HG03039 (cell line): ENCODE results near the gene NELL1.

Source experiments
- ATAC-seq: cut with Tn5 transposase; IDR thresholded peaks from one replicate; pipeline ENCODE4 v1.9.1; 2021; ENCODE audit warnings: mild to moderate bottlenecking, moderate library complexity; ENCODE audit not compliant: unreplicated experiment

NELL1 gene

DNA sequence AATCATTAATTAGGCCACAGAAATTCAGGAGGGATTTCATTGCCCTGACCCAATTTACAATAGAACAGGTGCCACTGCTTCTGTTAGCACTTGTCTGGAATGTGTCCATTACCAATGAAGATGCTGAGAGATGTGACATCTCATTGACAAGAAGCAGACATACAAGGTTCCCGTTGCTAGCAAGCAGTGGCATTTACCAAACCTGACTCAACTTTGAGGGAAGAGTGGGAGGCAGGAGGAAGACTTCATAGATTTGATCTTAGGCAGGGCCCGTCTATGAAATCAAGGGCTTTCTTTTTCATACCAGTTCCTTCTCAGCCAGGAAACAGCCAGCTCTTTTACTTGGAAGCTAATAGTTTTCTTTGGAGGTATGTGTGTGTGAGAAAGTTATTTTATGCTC lies 280.2 kb downstream of the NELL1 start:
- ATAC-seq, result no peak

DNA sequence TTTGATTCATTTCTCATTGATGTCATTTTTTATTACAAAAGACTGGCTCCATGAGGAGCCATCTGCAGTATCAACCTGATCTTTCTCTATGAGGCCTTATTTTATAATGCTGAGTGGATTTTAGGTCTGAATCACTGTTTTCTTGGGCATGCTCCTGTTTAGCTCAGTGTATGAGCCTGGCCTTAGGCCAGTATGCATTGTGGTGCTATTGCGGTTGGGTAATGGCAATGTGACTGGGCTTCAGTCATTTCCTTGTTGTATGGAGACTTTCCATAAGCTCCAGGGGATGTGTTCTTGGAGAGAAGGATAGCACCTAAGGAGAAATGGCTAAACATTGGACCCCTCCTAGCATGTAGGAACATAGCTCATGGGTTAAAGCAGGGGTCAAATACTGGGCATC lies 293.2 kb downstream of the NELL1 start:
- ATAC-seq, result no peak

DNA sequence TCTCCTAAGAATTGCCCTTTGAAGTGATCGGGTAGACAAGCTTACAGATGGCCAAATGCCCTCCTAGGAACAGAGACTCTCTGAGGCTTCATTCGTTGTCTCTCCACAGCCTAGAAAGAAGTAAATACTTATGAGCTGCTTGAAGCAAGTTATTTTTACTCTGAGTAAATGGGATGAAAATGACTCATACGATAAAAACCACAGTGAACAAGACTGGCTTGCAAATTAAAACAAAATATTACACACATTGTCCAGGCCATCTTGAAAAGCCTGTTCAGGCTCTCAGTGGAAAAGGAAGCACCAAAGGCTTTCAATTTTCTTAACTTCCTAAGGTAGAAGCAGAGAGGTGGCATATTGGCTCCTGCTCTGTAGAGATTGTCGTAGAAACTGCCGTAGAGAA lies 294.2 kb downstream of the NELL1 start:
- ATAC-seq, result no peak

DNA sequence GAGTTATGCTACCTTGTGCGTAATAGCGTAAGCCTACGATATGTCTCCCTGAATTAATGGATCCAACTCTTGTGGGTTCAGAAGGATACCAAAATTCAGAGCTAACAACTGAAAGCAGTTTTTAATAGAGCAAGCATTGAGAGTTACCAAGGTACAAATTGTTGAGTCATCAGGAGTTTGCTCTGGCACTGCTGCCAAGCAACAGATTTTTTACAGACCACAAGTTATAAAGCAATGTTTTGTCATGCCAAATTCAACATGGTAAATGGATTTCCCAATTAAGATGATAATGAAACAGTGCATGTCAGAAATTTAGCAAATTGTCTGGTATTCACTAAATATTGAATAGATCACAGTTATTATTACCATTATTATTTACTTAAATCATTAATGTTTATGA lies 295.6 kb downstream of the NELL1 start:
- no peak for ATAC-seq

DNA sequence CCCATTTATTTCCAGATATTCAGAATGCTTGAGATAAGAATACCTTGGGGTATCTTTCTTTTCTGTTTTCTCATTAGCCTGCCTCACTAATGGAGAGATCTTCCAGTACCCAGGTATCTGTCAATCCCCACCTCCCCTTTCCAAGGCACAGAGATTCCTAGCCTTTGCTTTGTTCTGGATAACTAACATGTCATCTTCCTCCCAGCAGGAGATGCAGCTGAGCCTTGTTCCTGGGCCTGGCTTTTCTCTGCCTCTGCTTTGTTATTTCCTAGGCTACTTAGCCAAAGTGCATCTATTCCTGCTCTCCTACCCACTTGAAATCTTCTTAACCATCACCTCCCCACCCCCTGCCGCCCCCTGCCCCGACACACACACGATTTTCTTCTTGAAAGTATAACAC lies 297.1 kb downstream of the NELL1 start:
- ATAC-seq, result no peak

DNA sequence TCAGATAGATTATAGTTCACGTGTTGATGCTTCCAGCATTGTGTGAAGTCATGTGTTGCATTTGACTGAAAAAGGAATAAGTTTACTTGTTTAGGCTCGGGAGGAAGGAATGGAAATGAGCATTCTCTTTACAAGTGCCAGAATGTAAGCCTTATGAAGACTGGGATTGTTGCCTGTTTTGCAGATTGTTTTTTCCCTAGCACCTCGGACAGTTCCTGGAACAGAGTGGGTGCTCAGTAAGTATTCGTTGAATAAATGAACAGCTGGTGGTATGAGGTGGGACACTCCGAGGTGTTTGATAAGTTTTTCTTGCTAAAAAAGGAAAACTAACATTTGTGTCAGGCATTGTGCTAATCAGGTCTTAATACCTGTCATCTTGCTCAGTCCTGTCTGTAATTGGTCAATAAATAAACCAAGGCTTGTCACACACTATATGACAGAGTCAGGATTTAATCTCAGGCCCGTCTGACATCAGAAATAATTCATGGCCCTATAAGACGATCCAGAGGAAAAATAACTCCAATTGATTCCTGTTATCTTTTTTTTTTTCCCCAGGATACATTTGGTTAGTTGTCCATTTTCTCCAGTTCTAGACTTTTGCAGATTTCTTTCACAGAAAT lies 304.7 kb downstream of the NELL1 start:
- no peak for ATAC-seq

DNA sequence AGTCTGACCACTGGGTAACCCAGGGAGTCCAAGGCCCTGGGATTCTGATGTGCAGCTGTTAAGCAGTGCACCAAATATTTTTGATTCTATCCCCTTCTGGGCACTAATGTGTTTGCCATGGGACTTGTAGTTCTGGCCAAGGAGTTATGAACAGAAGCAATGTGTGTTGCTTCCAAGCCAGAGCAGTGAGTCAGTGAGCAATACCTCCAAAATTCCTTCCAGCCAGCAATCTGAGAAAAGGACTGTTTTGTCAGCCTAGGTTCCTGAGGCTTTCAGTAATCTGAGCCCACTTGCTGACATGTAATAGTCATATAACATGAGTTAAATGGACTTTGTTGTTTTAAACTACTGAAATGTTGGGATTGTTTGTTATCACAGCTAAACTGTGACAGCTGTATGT lies 311.4 kb downstream of the NELL1 start:
- no peak for ATAC-seq

DNA sequence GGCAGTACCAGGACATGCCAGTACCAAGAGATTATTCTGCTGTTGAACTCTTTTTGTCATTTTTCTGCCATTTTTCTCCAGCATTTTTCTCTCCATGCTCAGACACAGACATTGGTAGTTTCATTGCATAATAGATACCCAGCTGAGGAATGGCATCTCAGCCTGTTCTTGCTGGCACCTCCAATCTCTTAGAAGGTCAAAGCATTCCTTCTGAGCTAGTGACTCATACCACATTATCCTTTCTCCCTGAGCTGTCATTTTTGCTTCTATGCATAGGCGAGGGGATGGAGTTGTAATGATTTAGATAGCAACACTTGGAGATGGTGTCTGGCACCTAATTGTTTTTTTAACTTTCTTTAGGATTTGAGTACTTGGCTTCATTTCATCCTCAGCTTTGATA lies 321.1 kb downstream of the NELL1 start:
- no peak for ATAC-seq

DNA sequence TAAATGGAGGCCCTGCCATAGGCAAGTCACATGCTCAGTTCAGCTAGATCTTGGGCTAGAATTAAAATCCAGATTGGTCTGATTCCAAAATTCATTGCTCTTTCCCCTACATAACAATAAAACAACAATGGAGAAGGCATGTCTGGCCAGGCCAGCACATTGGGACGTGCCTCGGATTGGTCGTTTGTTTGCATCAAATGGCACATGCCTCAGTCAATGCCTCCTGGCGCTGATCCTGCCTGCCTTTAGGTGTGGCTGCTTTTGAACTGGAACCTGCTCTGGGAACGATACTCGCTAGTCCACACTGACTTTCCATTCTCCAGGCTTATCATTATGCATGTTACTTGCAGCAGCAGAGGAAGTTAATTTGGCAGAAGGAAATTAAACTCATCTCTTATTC lies 322.1 kb downstream of the NELL1 start:
- ATAC-seq, result no peak

DNA sequence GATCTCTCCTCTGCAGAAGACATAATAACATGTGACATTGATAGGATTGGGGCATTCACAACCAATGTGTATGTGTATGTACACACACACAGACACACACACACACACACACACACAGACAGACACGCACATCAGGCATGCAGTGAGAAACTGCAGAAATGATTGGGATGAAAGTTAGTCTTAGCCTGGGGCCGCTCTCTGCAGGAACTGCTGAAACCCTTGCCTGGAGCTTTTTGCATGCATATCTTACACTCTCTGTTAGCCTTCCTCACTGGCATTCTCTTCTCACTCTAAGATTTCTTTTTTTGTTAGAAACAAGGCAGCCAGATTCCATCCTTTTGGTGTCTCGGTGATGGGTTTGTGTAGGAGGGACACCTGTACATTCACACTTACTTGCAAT lies 337.9 kb downstream of the NELL1 start:
- no peak for ATAC-seq

DNA sequence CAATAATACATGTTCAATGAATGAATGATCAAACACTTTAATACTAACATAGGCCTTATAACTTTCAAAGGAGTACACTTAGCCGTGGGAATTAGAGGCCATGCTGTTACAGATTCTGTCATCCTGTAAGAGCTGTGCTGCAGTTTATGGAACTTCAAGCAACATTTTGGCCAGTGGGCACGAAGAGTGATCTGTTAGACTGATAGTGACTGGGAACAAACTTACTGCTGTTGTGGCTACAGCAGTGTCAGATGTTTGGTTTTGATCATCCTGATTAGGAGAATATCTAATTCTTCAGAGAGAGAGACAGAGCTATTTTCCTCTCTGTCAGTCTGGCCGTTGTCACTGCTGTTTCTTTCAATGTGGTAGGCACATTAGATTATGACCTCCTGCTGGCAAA lies 348.9 kb downstream of the NELL1 start:
- ATAC-seq, result no peak

DNA sequence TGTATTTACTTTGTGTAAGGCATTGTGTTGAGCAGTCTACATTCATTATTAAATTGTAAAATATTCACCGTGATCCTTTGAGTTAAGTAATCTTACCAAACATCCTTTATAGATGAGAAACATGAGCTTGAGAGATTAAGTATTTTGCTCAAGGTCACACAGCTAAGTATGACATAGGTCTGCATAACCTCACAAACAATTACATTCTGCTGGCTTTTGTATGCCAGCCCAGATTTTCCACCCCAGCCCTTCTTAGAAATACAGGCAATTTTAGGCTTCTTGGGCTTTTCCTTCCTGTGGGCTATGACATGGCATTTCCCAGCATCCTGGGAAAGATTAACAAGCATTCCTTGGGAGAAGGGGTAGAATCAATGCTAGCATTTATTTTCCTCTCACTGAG lies 357.3 kb downstream of the NELL1 start:
- no peak for ATAC-seq

DNA sequence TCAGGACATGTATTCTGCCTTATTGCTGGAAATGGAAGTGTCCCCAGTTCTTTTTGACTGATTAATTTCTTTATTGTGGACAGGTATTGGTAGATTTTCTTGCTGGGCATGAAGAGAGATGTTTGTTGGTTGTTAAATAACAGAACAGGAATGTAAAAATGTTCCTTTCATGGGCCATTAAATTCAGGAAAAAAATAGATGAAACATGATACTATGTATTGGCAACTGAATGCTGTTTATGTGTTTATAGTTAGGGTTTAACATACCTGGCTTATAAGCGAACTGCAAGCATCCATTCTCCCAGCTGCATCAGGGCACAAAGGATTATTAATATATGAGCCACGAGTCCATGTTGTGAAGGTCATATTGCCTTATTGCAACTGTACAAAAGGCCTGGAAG lies 368.5 kb downstream of the NELL1 start:
- ATAC-seq, result no peak

DNA sequence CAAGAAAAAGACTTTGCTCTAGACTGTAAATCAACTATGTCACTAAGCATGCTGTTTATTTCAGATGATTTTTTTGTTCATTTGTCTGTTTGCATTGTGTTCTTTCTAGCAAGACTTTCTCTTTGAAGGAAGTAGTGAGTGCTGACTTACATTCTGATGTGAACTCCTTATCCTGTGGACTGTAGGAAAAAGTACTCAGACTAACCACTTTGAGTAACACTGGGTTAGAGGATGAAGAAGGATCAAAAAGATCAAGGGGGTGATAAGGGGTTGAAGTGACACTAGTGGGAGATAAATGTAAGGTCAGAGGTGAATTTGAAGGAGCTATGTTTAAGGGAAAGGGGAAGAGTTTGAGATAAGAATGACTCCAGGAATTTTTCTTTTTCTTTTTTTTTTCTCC lies 369.4 kb downstream of the NELL1 start:
- ATAC-seq, result no peak

DNA sequence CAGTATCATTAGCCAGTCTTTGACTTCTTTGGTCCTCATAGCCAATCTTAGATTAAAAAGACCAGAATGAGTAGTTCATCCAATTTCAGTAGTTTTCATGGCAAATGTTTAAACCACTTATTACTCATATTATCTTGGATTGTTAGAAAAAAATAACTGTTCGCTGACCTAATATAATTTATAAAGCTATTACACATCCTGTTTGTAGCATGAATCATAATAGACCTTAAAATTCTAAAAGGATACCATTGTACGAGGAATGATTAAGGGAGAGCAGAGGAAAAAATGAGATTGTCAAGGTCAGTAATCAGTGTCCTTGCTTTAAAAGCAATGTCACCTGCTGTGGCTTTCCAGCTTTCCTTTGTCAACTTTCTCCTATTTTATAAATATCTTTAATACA lies 371.2 kb downstream of the NELL1 start:
- no peak for ATAC-seq

DNA sequence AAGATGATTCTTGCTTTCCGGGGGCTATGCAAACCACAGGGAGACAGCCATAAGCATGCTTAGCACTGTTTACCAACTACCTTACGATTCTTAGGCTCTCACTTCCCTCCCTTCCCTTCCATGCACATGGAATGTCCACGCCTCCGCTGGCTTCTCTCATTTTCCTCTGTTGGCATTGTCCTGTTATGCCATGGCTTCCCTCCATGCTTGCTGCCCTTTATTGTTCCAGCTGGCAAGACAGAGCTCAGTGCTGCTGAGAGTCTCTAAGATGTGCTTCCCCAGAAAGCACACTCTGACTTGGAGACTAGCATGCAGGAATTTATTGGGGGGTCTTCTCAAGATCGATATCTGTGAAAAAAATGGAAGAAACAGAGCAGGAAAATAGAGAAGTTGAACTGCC lies 379.2 kb downstream of the NELL1 start:
- no peak for ATAC-seq

DNA sequence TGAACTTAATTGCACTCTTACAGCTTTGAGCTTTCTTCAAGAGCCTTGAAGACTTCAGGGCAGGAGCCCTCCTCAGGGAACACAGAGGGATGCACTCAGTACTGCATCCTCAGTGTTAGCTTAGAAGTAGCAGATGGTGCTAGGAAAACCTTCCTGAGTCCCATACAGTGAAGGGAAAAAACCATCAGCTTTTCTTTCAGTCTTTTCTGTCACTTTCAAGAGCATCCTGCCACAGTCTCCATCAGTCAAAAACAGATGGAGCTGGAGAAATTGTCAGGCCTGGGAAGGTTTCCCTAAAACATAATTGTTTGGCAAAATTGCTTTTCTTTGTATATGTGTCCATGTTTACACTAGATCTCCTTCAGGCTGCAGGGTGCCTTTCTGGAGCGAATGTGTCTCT lies 384.1 kb downstream of the NELL1 start:
- ATAC-seq, result no peak

DNA sequence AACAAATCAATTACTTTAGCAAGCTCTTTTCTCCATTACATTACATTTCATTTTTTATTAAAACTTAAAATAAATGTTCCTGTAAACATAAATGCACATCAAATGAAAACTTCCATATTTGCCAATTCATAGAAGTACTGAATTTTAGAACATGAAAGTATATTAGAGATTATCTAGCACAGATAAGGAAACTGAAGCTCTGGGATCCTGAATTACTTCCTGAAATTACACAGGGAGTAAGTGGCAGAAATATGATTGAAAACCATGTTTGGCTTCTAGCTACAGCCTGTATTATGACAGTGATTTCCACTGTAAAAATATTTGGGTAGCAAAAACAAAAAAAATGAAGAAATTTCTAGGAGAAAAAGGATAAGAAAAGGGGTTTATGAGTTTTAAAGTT lies 387.3 kb downstream of the NELL1 start:
- ATAC-seq, result no peak

DNA sequence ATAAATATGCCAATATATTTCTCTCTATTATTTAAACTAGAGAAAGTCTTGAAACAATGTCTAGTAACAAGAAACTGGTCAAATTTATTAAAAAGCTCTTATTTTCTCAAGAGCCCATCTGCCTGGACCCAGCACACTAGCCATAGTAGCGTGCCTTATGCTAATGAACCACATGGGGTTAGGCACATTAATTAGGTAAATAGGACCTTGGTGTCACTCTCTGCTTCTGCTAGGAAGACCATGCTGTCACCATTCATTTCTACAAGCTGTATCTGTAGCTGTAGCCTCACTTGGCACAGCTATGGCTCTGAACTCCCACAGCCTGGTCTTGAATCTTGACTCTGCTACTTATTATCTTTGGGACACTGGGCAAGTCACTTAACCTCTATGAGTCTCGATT lies 390.5 kb downstream of the NELL1 start:
- ATAC-seq, result no peak

DNA sequence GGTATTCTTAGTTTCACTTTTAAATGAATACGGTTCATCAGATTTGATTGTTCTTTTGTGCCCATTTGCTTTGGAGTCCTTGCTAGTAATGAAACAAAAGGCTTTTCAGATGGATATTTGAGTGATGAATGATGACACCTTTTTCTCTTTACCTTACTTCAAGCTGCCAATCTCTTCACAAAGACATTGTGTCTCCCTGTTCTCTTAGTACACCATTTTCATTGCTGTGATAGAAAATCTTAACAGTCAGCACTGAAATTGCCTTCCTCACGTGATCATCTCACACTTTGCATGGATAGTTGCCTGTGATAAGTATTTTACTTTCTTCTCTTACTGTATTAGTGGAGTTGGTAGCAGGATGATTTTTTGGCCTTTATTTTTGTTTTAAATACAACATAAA lies 396.6 kb downstream of the NELL1 start:
- no peak for ATAC-seq

DNA sequence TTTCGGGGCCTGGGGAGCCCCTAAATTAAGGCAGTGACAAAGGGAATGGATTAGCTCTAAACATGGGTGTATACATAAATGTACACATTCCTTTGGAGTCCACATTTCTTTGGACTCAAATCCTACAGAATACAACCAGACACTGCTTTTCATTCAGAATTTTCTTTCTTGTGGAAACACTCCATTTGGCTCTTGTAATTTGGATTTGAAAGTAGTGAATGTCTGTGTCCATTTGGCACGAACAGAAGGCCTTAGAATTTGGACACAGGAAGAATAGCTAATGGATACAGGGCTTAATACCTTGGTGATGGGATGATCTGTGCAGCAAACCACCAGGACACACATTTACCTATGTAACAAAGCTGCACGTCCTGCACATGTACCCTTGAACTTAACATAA lies 399.5 kb downstream of the NELL1 start:
- no peak for ATAC-seq

DNA sequence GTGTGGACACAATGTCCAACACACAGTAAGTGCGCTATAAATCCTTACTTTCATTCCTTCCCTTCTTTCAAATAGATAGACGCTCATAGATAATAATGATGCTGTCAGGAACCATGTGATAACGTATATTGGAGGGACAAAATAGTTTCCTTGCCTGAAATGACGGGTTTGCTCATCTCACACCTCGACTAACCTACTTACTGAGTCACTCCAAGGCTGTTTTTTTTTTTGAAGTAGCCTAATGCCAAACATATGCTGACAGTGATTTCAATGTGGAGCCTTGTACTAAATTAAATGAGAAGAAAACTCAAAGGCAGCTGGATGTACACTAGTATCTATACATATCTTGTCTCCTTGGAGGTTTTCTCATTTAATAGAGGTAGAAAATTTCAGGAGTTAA lies 400.5 kb downstream of the NELL1 start:
- ATAC-seq, result no peak

DNA sequence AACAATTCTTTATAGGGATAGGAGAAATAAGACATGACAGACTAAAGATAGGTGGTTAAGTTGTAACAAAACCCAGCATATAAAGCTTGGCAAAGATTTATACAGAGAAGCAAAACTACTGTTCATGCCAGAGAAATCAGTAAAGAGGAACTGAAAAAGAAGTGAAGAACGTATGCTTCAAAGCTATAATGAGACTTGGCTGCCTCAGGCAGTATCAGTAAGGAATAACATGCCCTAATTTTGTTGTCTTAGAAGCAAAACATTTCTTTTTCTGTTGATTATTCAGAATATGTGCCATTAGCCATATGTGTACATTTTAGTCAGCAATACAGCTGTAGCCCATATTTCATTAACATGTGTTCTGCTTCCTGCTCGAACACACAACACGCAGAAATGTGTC lies 403.2 kb downstream of the NELL1 start:
- ATAC-seq, result no peak

DNA sequence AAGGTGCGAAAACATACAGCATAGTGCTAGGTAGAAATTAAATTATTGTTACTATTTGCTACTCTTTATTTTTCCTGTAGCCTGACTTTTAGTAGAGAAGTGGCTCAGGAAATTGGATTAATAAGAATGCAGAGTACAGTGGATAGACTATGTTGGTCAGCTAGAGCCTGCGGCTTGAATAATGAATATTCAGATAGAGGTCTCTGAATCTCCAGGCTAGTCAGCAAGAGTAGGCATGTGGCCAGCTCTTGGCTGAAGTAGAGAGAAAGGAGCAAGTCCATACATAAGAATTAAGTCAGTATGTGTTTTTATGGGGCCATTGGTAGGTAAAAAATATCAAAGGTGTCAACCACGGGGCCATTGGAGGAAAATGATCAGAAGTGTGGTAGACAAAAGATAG lies 413.5 kb downstream of the NELL1 start:
- no peak for ATAC-seq
